ENCODE data around the gene SPATA20. TPM values are rescaled to one million over a fixed set of nuclear protein-coding genes. Genes with fewer than 3 reads are reported as not detected.

The SPATA20 gene
- total RNA-seq, 2 experiments from 2014 or later: 29.9 to 35.2 TPM

DNA sequence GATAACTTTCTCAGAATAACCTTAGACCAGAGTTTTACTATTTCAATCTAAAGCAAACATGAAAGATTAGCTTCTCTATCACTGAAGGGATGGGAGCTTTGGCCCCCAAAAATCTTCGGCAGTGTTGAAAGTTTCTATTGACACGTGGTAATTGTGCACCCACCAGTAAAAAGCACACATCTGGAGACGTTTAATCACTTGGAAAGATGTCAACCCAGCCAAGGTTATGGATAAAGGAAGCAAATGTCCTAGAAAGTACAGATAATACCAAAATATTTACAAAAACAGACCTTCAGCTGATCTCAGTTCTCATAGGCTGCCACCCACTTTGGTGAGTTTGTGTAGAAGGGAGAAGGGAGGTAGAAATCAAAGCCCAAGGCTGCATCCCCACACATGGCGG is 33.5 kb upstream of the SPATA20 start:
- Mint-ChIP-seq H3K27me3 (no peaks in the 10 kb centered on the region), H3K27ac (no peak overlapping the region), H3K4me3 (no peak overlapping the region), H3K9me3 (ENCODE audit: low read depth) (no peaks in the 10 kb centered on the region), H3K36me3 (no peaks in the 10 kb centered on the region), H3K4me1 (peaks cover 32% of the 10 kb centered on the region)
- no peak for ATAC-seq
- DNase-seq: no peak
- CTCF ChIA-PET: interaction anchor here (1.2 kb wide), 1 partner anchor 23 kb away, joined by 3 read pairs; no protein-coding TSS in a partner anchor

DNA sequence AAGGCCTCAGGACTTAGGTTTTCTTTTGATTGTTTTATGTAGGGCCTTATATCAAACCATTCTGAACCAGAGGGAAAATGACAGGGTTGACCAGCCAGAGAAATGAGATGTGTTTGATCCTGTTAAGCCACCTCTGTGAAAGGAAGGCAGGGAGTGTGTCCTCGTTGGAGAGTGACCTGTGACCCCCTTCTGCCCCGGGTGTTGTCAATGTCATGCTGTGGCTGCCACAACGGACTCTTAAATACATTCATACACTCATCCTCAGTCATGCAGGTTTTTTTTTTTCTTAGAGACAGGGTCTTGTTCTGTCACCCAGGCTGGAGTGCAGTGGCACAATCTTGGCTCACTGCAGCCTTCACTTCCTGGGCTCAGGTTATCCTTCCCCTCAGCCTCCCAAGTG is 32.6 kb upstream of the SPATA20 start:
- Mint-ChIP-seq H3K27ac (no peak overlapping the region), H3K27me3 (no peaks in the 10 kb centered on the region)

DNA sequence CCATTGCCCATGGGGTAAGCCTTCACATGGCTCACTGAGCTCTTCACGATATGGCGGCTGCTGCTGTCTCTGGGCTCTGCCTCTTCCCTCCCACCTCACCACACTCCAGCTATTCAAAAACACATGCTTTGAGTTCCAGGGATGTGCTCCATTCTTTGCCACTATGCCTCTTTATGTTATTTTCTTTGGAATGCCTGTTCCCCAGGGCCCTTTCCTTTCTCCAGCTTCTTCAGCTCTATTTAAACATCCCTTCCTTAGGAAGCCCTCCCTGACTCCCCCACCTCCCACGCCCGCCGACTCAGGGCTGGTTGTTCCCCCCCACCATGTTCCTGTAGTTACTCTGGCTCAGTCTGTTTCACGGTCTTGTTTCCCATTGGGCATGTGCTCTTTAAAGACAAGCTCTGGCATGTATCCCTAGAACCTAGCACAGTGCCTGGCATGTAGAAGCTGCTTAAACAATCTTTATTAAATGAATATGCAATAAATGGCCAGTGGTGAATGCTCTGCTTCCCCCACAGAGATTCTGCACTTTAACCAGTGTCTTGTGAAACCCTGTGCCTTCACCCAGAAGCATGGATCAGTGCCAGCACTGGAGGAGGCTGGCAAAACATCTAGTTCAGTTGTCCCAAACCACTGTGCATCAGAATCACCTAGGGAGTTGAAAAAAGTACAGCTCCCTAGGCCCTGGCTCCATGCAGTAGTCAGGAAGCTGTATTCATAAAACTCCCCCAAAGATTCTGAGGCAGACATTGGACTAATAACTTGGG is 31.9 kb upstream of the SPATA20 start:
- no peaks in the 10 kb centered on the region for H3K9me3 Mint-ChIP-seq (ENCODE audit: low read depth)
- DNase-seq (no peak), ATAC-seq (no peak)
- H3K36me3 Mint-ChIP-seq: no peaks in the 10 kb centered on the region
- CTCF ChIA-PET: interaction anchor here (0.9 to 1.8 kb wide), 7 partner anchors 10 to 118 kb away, joined by 3 to 5 read pairs (median 3); partner anchors contain the start of gene LRRC59
- H3K4me3 Mint-ChIP-seq: no peak overlapping the region
- no peak overlapping the region for H3K27ac Mint-ChIP-seq
- no peaks in the 10 kb centered on the region for H3K27me3 Mint-ChIP-seq
- H3K4me1 Mint-ChIP-seq: peaks cover 19% of the 10 kb centered on the region

More for the DNA sequence above, 32.6 kb upstream of the SPATA20 start:
- no peak overlapping the region for H3K4me3 Mint-ChIP-seq
- H3K36me3 Mint-ChIP-seq: no peaks in the 10 kb centered on the region
- ATAC-seq: no peak
- peaks cover 25% of the 10 kb centered on the region for H3K4me1 Mint-ChIP-seq
- DNase-seq: no peak
- CTCF ChIA-PET: interaction anchor here (0.9 to 1.1 kb wide), 4 partner anchors 9 to 117 kb away, joined by 3 read pairs; partner anchors contain the start of gene LRRC59
- H3K9me3 Mint-ChIP-seq (ENCODE audit: low read depth): no peaks in the 10 kb centered on the region

DNA sequence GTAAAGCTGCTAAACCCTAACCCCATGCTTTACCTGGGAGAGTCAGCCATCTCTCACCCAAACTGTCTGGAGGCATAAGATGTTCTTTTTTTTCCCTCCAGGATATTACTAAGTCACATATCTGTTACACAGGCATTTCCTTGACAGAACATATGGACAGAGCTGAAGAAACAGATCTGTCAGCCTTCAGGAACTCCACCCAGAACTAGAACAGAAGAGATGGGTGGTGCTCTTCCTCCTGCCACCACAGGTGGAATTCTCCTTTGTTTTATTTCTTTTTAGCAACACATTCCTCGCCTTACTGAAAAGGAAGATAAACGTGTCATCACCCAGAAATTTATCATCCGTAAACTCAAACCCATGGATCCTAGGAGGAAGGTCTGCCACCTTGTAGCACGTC is 30.0 kb upstream of the SPATA20 start:
- CTCF ChIA-PET: interaction anchor here (0.5 to 1.8 kb wide), 2 partner anchors 16 to 183 kb away, joined by 3 to 5 read pairs; no protein-coding TSS in a partner anchor
- H3K36me3 Mint-ChIP-seq: no peaks in the 10 kb centered on the region
- no peak overlapping the region for H3K27ac Mint-ChIP-seq
- no peak overlapping the region for H3K4me3 Mint-ChIP-seq
- no peaks in the 10 kb centered on the region for H3K9me3 Mint-ChIP-seq (ENCODE audit: low read depth)
- no peak for ATAC-seq
- no peak for DNase-seq
- H3K4me1 Mint-ChIP-seq: peaks cover 6% of the 10 kb centered on the region
- no peaks in the 10 kb centered on the region for H3K27me3 Mint-ChIP-seq

DNA sequence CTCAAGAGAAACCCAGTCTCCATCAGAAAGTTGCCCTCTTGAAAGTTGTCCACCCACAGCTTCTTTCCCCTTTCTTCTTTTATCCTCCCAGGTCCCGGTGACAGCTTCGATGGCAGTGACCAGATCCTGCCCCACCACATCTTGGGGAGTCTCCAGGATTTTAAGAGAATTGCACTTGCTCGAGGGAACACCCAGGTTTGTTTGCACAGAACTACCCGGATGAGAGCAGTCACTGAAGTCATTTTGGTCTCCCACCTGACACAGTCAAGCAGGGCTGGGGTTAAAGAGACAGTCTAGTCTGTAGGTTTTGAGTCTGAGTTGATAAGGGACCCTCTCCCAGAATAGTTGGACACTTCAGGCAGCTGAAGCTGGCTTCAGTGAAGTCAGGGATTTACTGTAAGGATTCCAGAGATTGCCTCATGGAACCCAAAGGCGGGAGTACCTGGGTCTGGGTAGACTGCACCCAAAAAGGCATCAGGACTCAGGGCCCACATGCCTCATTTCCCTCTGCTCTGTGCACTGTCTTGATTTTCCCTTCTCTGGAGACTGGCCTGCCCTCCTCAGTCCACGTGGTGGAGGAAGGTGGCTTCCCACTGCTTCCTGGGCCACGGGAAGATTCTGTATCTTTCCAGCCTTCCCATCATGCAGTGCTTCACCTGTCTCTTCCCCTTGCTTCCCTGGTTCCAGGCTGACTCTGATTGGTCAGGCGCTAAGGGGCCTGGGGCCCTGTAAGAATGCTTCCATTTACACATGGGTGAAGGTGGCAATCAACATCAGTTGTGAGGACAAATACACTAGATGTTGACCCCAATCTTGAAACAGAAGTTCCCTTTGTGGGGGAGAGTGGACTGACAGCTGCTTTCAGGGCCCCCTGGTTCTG is 29.2 kb upstream of the SPATA20 start:
- DNase-seq: no peak
- no peaks in the 10 kb centered on the region for H3K9me3 Mint-ChIP-seq (ENCODE audit: low read depth)
- H3K36me3 Mint-ChIP-seq: no peaks in the 10 kb centered on the region
- H3K27me3 Mint-ChIP-seq: no peaks in the 10 kb centered on the region
- CTCF ChIA-PET: interaction anchor here (0.5 kb wide), 1 partner anchor 183 kb away, joined by 3 read pairs; no protein-coding TSS in a partner anchor
- ATAC-seq: no peak
- H3K4me1 Mint-ChIP-seq: peaks cover 2% of the 10 kb centered on the region
- H3K27ac Mint-ChIP-seq: no peak overlapping the region
- no peak overlapping the region for H3K4me3 Mint-ChIP-seq

DNA sequence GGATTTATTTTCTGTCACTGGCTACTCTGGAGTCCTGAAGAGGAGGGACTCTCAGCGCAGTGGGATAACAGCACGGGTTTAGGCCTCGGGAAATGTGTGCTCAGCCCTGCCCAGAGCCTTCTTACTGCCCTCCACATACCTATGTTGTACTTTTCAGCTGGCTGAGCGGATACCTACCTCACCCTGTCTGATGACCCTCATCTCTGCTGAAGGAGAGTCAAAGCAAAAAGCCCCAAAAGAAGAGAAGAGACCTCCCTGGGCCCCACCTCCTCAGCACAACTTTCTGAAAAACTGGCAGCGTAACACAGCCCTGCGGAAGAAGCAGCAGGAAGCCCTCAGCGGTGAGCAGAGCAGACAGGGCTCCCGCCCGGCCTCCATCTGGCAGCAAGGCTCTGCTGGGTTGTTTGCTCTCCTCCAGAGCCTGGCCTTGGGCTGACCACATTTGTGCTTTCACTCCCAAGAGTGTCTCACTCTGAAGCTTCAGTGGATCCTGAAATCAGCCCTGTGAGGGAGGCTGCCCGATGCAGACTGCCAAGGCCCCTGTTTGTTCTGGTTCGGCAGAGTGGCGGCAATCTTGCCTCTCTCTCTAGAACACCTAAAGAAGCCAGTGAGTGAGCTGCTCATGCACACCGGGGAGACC is 28.5 kb upstream of the SPATA20 start:
- ATAC-seq (no peak), DNase-seq (no peak)
- Mint-ChIP-seq H3K4me3 (no peak overlapping the region), H3K9me3 (ENCODE audit: low read depth) (no peaks in the 10 kb centered on the region), H3K4me1 (peaks cover 2% of the 10 kb centered on the region), H3K36me3 (no peaks in the 10 kb centered on the region), H3K27me3 (no peaks in the 10 kb centered on the region), H3K27ac (no peak overlapping the region)
- CTCF ChIA-PET: interaction anchor here (0.7 to 1.3 kb wide), 3 partner anchors 15 to 353 kb away, joined by 3 read pairs; partner anchors contain the start of genes EPN3 and SGCA

DNA sequence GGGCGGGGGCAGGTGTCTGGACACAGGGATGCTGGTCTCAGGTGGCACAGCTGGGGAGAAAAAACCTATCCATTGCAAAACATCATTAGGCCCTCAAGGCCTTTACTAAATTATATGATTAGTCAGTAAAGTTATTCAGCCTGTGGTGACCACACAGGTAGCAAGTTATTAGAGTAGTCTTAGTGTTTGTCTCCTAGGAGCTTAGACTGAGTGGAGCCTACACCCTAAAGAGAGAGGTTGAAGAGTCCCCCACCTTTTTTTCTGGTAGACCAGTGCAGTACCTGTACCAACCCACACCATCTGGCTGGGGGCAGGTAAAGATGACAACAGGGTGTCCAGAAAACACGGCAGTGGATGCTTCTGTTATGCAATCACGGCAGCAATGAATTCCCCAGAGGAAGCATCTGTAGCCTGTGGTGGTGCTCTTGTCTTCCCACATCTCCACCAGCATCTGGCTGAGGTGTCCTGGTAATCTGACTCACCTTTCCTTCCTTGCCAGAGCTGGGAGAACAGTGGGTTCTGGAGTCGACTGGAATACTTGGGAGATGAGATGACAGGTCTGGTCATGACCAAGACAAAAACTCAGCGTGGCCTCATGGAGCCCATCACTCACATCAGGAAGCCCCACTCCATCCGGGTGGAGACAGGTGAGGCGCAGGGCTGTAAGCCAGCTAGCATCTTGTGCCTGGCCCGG is 27.7 kb upstream of the SPATA20 start:
- Mint-ChIP-seq H3K27ac (no peak overlapping the region), H3K9me3 (ENCODE audit: low read depth) (no peaks in the 10 kb centered on the region), H3K4me3 (no peak overlapping the region), H3K4me1 (peaks cover 2% of the 10 kb centered on the region), H3K36me3 (no peaks in the 10 kb centered on the region), H3K27me3 (no peaks in the 10 kb centered on the region)
- CTCF ChIA-PET: interaction anchor here (0.7 to 1.3 kb wide), 3 partner anchors 14 to 353 kb away, joined by 3 read pairs; partner anchors contain the start of genes EPN3 and SGCA
- no peak for ATAC-seq
- no peak for DNase-seq

DNA sequence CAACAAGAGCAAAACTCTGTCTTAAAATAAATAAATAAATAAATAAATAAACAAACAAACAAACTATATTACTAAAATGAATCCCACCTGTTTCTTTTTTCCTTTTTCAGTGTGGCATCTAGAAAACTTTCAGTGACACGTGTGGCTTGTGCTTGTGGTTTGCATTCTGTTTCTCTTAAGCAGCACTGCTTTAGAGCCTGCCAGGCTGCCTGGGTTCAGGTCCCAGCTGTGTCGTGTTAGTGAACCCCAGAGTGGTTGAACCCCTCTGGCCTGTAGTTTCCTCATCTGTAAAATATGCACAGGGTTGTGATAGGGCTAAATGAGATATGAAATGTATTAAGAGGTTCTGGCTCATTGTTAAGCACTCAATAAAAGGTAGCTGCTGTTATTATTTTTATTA is 26.5 kb upstream of the SPATA20 start:
- CTCF ChIA-PET: interaction anchor here (1.4 to 1.5 kb wide), 2 partner anchors 27 to 37 kb away, joined by 3 to 5 read pairs; partner anchors contain the start of gene SPATA20
- Mint-ChIP-seq H3K9me3 (ENCODE audit: low read depth) (no peaks in the 10 kb centered on the region), H3K4me3 (no peak overlapping the region), H3K36me3 (no peaks in the 10 kb centered on the region), H3K4me1 (peaks cover 2% of the 10 kb centered on the region), H3K27me3 (no peaks in the 10 kb centered on the region), H3K27ac (no peak overlapping the region)
- no peak for ATAC-seq
- no peak for DNase-seq

DNA sequence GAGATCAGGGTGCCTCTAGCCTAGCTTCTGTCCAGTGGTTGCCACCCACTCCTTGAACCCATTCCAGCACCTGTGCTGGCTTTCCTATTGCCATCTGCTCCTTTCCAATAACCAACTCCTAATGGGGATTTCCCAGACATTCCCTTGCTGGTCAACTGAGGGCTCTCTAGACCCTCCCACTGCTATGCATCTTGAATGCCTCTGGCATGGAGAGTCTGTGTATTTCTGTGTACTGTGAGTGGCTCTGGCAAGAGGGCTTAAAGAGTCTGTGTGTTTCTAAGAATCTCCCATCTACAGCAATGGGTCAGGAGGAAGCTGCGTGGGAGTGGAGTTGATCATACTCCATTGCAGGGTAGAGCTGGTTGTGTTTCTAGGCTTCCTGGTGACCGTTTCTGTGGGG is 25.5 kb upstream of the SPATA20 start:
- no peaks in the 10 kb centered on the region for H3K9me3 Mint-ChIP-seq (ENCODE audit: low read depth)
- CTCF ChIA-PET: interaction anchor here (1.4 kb wide), 1 partner anchor 25 kb away, joined by 3 read pairs; the partner anchor contains the start of gene SPATA20
- DNase-seq (no peak), ATAC-seq (no peak)
- H3K27me3 Mint-ChIP-seq: no peaks in the 10 kb centered on the region
- no peaks in the 10 kb centered on the region for H3K36me3 Mint-ChIP-seq
- no peak overlapping the region for H3K27ac Mint-ChIP-seq
- no peak overlapping the region for H3K4me3 Mint-ChIP-seq
- H3K4me1 Mint-ChIP-seq: peaks cover 2% of the 10 kb centered on the region

DNA sequence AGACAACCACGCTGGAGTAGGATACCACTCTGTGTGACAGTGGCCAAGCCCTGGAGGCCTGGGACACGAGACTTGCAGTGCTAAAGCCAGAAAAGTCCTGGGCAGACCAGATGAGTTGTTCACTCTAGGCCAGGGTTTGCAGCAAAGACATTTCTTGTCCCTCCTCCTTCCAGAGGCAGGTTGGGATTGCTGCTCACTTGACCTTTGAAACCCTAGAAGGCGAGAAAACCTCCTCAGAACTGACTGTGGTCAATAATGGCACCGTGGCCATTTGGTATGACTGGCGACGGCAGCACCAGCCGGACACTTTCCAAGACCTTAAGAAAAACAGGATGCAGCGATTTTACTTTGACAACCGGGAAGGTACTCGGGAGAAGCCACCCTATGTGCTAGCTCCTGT is 24.2 kb upstream of the SPATA20 start:
- no peak overlapping the region for H3K4me3 Mint-ChIP-seq
- DNase-seq: no peak
- no peaks in the 10 kb centered on the region for H3K27me3 Mint-ChIP-seq
- no peak for ATAC-seq
- no peak overlapping the region for H3K27ac Mint-ChIP-seq
- CTCF ChIA-PET: no interaction called here
- H3K4me1 Mint-ChIP-seq: peaks cover 2% of the 10 kb centered on the region
- H3K9me3 Mint-ChIP-seq (ENCODE audit: low read depth): no peaks in the 10 kb centered on the region
- H3K36me3 Mint-ChIP-seq: no peaks in the 10 kb centered on the region

DNA sequence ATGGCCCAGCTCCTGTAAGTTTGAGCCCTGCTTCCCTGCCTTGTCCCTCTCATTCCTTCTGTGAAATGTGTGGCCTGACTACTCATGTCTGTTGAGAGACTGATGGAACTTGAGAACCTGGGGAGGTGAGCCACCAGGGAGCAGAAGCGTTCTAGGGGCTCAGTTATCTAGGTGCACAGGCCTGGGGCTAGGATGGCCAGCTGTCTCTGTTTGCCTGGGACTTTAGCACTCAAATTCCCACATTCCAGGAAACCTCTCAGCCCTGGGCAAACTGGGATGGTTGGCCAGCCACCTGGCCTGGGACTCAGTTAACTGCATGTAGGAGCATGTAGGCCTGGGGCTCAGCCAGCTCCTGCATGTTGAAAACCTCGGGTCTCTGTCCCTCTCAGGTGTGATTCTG is 23.8 kb upstream of the SPATA20 start:
- H3K4me3 Mint-ChIP-seq: no peak overlapping the region

DNA sequence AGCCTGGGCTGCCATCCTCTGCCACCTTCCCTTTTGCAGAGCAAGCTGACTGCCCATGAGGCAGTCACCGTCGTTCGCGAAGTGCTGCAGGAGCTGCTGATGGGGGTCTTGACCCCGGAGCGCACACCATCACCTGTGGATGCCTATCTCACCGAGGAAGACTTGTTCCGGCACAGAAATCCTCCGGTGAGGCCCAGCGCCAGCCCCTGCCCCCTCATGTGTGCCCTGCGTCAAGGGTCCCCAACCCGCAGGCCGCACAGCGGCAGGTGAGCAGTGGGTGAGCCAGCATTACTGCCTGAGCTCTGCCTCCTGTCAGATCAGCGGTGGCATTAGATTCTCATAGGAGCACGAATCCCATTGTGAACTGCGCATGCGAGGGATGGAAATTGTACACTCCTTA is 22.1 kb upstream of the SPATA20 start:
- DNase-seq (no peak), ATAC-seq (no peak)
- Mint-ChIP-seq H3K27me3 (peaks cover 4% of the 10 kb centered on the region), H3K4me3 (no peak overlapping the region), H3K36me3 (no peaks in the 10 kb centered on the region), H3K9me3 (ENCODE audit: low read depth) (no peaks in the 10 kb centered on the region), H3K27ac (no peak overlapping the region), H3K4me1 (peaks cover 2% of the 10 kb centered on the region)
- CTCF ChIA-PET: no interaction called here

More for the DNA sequence above, 23.8 kb upstream of the SPATA20 start:
- no peaks in the 10 kb centered on the region for H3K36me3 Mint-ChIP-seq
- no peaks in the 10 kb centered on the region for H3K27me3 Mint-ChIP-seq
- H3K9me3 Mint-ChIP-seq (ENCODE audit: low read depth): no peaks in the 10 kb centered on the region
- CTCF ChIA-PET: interaction anchor here (1.4 kb wide), 1 partner anchor 174 kb away, joined by 3 read pairs; no protein-coding TSS in a partner anchor
- DNase-seq (no peak), ATAC-seq (no peak)
- no peak overlapping the region for H3K27ac Mint-ChIP-seq
- H3K4me1 Mint-ChIP-seq: peaks cover 2% of the 10 kb centered on the region

All from activated CD8-positive, alpha-beta memory T cell treated with anti-CD3 and anti-CD28 coated beads, Interleukin-2, amount 10 ng/mL, durations not matched to agents 7 days and 5 days (primary cell).